Heart right ventricle (tissue), 16 donors: ENCODE data around the gene SLC12A3. TPM values are rescaled to one million over a fixed set of nuclear protein-coding genes. Genes with fewer than 3 reads are reported as not detected.

ENCODE experiments used
- ATAC-seq, 8 donors: fragments of 200-7000 bp; cut with Tn5 transposase; one replicate each; pipeline ENCODE4 v1.9.1; 2020; ENCODE audit warnings: mild to moderate bottlenecking in 8 of 8, moderate library complexity in 8 of 8, moderate number of reproducible peaks in 1 of 8
- DNase-seq, 2 donors: peaks; one replicate each; pipeline ENCODE4 v3.0.0-alpha.2; 2020
- H3K27ac ChIP-seq, 10 donors: fragments of 200-600 bp; sonication (generic) in 2 of 10; one replicate each; pipeline versions ENCODE4 v1.5.0 to v1.8.0; 2020 to 2022; ENCODE audit warnings: mild to moderate bottlenecking in 3 of 10
- H3K27me3 ChIP-seq, 7 donors: fragments of 200-600 bp; one replicate each; pipeline ENCODE4 v1.8.0; 2021 to 2022; ENCODE audit warnings: mild to moderate bottlenecking in 2 of 7
- H3K36me3 ChIP-seq, 9 donors: fragments of 200-600 bp; sonication (generic) in 1 of 9; one replicate each; pipeline versions ENCODE4 v1.5.0 to v1.8.0; 2020 to 2022; ENCODE audit warnings: mild to moderate bottlenecking in 2 of 9
- H3K4me1 ChIP-seq, 9 donors: fragments of 200-600 bp; sonication (generic) in 1 of 9; one replicate each; pipeline versions ENCODE4 v1.5.0 to v1.8.0; 2020 to 2022; ENCODE audit warnings: mild to moderate bottlenecking in 4 of 9
- H3K4me3 ChIP-seq, 10 donors: fragments of 200-600 bp; sonication (generic) in 2 of 10; one replicate each; pipeline versions ENCODE4 v1.5.0 to v1.8.0; 2020 to 2022; ENCODE audit warnings: mild to moderate bottlenecking in 7 of 10, moderate library complexity in 2 of 10
- H3K9me3 ChIP-seq, 11 donors: fragments of 200-600 bp in 10 of 11; sonication (generic) in 2 of 11; one replicate each; pipeline versions ENCODE4 v1.5.0 to v1.8.0; 2013 to 2022; ENCODE audit warnings: mild to moderate bottlenecking in 2 of 11, control low read depth in 1 of 11, moderate library complexity in 1 of 11
- WGBS, 2 donors: extraction: QIAGEN DNeasy Blood & Tissue Kit; methylation state at CpG; one replicate each; pipeline ENCODE4 v1.1.7; 2013; ENCODE audit warnings: inconsistent platforms in 1 of 2; 5-methylcytosine and 5-hydroxymethylcytosine counted together
- intact Hi-C, 10 donors: fragments of 100-400 bp; cut with DNase I; formaldehyde crosslinking; loops; one replicate each; pipeline versions ENCODE4 v1.11.1 to v1.14.2; 2022
- polyA plus RNA-seq, 2 donors: library from polyadenylated mRNA; stranded (reverse); fragments of 200-250 nt; gene quantifications; one replicate each; pipeline ENCODE4 v1.2.3, GENCODE V29; 2013
- total RNA-seq, 10 donors: library from RNA; stranded (reverse); fragmentation: NEBNext Ultra II Directional in 3 of 10; extraction: Animal tissue kit (Norgen Biotek cat#: 25700) in 3 of 10; gene quantifications; one replicate each; pipeline versions ENCODE4 v1.2.1 to v1.2.4, GENCODE V29; 2021 to 2023
- TF ChIP-seq, protein P1 (sequence below), 9 donors: fragments of 200-600 bp; sonication (generic) in 2 of 9; IDR thresholded peaks; one replicate each; pipeline versions ENCODE4 v1.5.0 to v1.8.0; 2021 to 2022; ENCODE audit warnings: antibody characterized with exemption in 9 of 9, mild to moderate bottlenecking in 5 of 9, moderate library complexity in 1 of 9
- donor health status: Arrhythmogenic right ventricular cardiomyopathy.
- donor health status: ischemic (EF 13 %, LVEDD 7.1; RV severe dilation, severe dysfunction).
- donor health status: healthy with polysubstance abuse.
- donor health status: DM: no; HTN: yes; CAD: no.
- donor health status: DM: no; HTN: no; CAD: no.
- donor health status: ischemic (EF 25% LVEDD 6.9; RV normal size, moderate dysfunction).
- donor health status: ischemic (EF 25% LVEDD 5.7; RV mildly dilated, moderate dysfunction).
- donor health status: healthy.
- donor health status: DM: yes; HTN: yes; CAD: no.
- donor health status: Ischemic cardiomyopathy.
- donor health status: ischemic (EF 35%, LVEDD 5.7; RV mildly dilated, moderate dysfunction).
- donor health status: nonischemic (EF 11% LVEDD 7.7; RV severe dilation, severe dysfunction).
- donor health status: DM: yes; HTN: yes; CAD: no.
- donor health status: PGD.
- donor health status: ischemic (EF 29% LVEDD 5.4; RV normal size, mild dysfunction).
- donor health status: nonischemic (EF 23%, LVEDD 6.1; RV moderate dilation, normal function).

SLC12A3 gene
- total and polyA plus RNA-seq, 12 donors = not detected

GRCh38 chr16:56848029-56848936 is 16.7 kb upstream of the SLC12A3 start:
- peaks cover 0 to 30% (median 21%) of the 10 kb centered on the region in 9 donors for H3K4me1 ChIP-seq
- ATAC-seq (peak in 7 of 8 donors; percentile 53 to 83 (median 63)), DNase-seq (peak in 1 of 2 donors; percentile 43)
- H3K27me3 ChIP-seq = no peaks in the 10 kb centered on the region
- intact Hi-C loops = no loop called here
- 76 to 81% methylated on average over 11 of the region's 11 CpGs for WGBS, 2 donors
- H3K36me3 ChIP-seq = peaks cover 0 to 26% (median 5%) of the 10 kb centered on the region in 9 donors
- no peak overlapping the region for H3K4me3 ChIP-seq
- peak overlapping the region in 2 of 10 donors; percentile 34 to 38 for H3K27ac ChIP-seq
- no peaks in the 10 kb centered on the region for H3K9me3 ChIP-seq
- TF ChIP-seq, protein P1, sequence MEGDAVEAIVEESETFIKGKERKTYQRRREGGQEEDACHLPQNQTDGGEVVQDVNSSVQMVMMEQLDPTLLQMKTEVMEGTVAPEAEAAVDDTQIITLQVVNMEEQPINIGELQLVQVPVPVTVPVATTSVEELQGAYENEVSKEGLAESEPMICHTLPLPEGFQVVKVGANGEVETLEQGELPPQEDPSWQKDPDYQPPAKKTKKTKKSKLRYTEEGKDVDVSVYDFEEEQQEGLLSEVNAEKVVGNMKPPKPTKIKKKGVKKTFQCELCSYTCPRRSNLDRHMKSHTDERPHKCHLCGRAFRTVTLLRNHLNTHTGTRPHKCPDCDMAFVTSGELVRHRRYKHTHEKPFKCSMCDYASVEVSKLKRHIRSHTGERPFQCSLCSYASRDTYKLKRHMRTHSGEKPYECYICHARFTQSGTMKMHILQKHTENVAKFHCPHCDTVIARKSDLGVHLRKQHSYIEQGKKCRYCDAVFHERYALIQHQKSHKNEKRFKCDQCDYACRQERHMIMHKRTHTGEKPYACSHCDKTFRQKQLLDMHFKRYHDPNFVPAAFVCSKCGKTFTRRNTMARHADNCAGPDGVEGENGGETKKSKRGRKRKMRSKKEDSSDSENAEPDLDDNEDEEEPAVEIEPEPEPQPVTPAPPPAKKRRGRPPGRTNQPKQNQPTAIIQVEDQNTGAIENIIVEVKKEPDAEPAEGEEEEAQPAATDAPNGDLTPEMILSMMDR (IDR thresholded peaks at IDR 0.05) = no peak

DNA sequence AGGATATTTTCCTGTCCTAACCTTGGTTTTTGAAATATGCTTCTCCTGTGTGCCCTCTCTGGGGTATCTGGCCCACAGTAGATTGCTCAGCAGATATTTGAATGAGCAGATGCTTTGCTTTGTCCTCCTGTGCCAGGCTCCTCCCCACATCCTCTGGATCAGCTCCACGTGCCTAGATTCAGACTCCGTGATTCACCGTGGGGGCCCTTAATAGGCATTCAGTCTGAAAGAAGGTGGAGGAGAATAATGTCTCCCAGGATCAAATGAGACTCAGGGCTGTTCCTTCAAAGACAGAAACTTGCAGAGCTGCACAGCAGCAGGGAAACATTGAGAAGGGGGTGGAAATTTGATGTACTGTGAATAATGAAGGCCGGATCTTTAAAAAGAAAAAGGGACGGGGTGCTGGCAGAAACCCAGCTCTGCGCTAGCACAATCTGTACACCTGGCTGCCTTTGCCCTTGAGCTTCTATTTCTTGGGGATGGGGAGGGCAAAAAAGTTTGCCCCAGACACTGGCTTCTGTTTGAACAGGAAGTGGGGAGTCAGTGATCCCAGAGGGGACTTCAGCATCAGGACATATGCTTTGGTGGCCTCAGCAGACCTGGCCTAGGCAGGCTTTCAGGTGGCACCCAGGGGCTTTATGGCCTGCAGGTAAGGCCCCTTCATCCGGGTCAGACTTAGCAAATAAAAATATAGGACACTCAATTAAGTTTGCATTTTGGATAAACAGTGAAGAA is 15.9 kb upstream of the SLC12A3 start:
- no peak overlapping the region for H3K27ac ChIP-seq
- no peaks in the 10 kb centered on the region for H3K9me3 ChIP-seq
- TF ChIP-seq, protein P1 (IDR thresholded peaks at IDR 0.05) = no peak
- WGBS, 2 donors = 65 to 72% methylated on average over 7 of the region's 7 CpGs
- peaks cover 0 to 30% (median 21%) of the 10 kb centered on the region in 9 donors for H3K4me1 ChIP-seq
- no peak overlapping the region for H3K4me3 ChIP-seq
- no peaks in the 10 kb centered on the region for H3K27me3 ChIP-seq
- peaks cover 0 to 18% (median 0%) of the 10 kb centered on the region in 9 donors for H3K36me3 ChIP-seq
- no peak for DNase-seq
- peak in 1 of 8 donors; percentile 43 for ATAC-seq
- intact Hi-C loops = no loop called here

- Histone ChIP-seq H3K4me1 (peaks cover 0 to 30% (median 21%) of the 10 kb centered on the region in 9 donors), H3K4me3 (no peak overlapping the region), H3K27ac (no peak overlapping the region), H3K36me3 (peaks cover 0 to 9% (median 0%) of the 10 kb centered on the region in 9 donors), H3K27me3 (no peaks in the 10 kb centered on the region), H3K9me3 (no peaks in the 10 kb centered on the region)
- TF ChIP-seq, protein P1 (IDR thresholded peaks at IDR 0.05) = no peak
- DNase-seq = no peak
- WGBS, 2 donors = 92 to 97% methylated on average over 11 of the region's 11 CpGs
- ATAC-seq = no peak
- intact Hi-C loops = loop anchor here in 1 of 10 donors (5.0 kb wide), 1 partner anchor 52 kb away; no protein-coding TSS in a partner anchor
These were observed 15.0 kb upstream of the SLC12A3 start for GRCh38 chr16:56849690-56850680.
